Smooth muscle cell of the umbilical artery (primary cell): Measurements from ENCODE around the gene CDC42SE2. TPM values are rescaled to one million over a fixed set of nuclear protein-coding genes. Genes with fewer than 3 reads are reported as not detected.

Source experiments
- total RNA-seq: library from RNA; depleted of rRNA; stranded (reverse); fragments of >200 nt; gene quantifications from 2 replicates; pipeline ENCODE4 v1.2.3, GENCODE V29; 2014

The CDC42SE2 gene
- 21.7 and 24.6 TPM in 2 replicates for total RNA-seq

GRCh38 chr5:131263648-131264450 lies at the start of gene CDC42SE2:
Gene CDC42SE2 (plus strand): TSS chr5:131264053. CDS start chr5:131359494, 95,441 bp downstream.

Other genes with a start within 250 kb of the CDC42SE2 start
- gene HINT1, start 98.8 kb upstream of the CDC42SE2 start, total RNA-seq: 63.3 and 134 TPM in 2 replicates
- gene LYRM7, start 93.1 kb upstream of the CDC42SE2 start, total RNA-seq: 9.1 and 9.5 TPM in 2 replicates